Measurements from ENCODE around the gene CEP192.

The CEP192 gene

DNA sequence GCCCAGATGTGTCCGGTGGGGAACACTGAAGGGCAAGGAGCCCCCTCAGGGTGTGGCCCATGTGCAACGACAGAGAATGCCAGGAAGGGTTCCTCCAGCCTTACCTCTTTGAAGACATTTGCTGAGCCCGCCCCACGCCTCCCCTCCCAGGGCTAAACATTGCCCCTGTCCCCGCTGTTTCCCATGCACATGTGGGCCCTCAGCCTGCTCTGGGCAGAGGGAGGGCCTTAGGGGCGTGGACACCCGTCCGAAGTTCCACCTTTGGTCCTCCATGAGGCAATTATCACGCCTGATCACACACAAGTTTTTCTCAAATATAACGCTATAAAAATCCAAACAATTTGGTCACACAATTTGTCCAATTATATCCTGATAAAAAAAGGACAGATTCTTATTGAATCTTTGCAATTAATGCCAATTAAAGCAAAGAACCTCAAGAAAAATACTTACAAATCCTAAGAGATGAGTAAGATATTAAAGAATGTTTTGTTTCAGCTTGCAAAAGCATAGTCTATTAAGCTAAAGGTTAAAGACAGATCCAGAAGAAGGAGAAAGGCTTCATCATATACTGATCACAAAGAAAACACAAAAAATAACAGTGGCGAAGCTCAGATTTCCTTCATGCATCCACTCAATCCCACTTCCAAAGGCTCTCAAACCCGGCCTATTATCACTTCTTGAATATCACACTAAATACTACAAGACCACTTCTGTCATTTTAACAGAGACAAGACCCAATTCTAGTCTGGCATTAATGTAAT is 172.2 kb downstream of the CEP192 start:
- no peak for TF ChIP-seq POLR2AphosphoS5 (IDR thresholded peaks at IDR 0.05; ENCODE audit: low read depth, low read length)
- no peak for TF ChIP-seq POLR2A (IDR thresholded peaks at IDR 0.05; ENCODE audit: low read depth, low read length)
- no peak for TF ChIP-seq TAF1 (IDR thresholded peaks at IDR 0.05; ENCODE audit: borderline replicate concordance, low read depth, low read length)
- FAIRE-seq (no peak), DNase-seq (ENCODE audit: insufficient read length) (no peak)

DNA sequence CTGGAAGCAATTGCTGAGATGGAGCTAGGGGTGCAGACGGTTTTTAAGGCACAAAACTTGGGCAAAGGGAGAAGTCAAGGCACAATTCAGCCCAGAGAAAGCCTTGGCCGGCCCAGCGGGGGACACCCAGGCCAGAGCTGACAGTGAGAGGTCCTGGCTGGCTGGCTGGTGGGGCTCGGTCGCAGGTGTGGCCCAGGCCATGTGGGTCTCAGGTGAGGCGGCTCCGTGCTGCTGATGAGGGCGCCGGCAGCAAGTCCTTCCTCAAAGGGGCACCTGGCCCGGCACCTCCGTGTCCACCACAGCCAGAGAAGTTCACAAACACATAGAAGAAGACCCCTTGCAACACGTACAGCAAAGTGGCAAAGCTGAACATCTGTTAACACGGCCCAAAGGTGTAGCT is 173.2 kb downstream of the CEP192 start:
- FAIRE-seq (no peak), DNase-seq (ENCODE audit: insufficient read length) (no peak)
- TF ChIP-seq TAF1 (IDR thresholded peaks at IDR 0.05; ENCODE audit: borderline replicate concordance, low read depth, low read length) (no peak), POLR2A (IDR thresholded peaks at IDR 0.05; ENCODE audit: low read depth, low read length) (no peak), POLR2AphosphoS5 (IDR thresholded peaks at IDR 0.05; ENCODE audit: low read depth, low read length) (no peak)

DNA sequence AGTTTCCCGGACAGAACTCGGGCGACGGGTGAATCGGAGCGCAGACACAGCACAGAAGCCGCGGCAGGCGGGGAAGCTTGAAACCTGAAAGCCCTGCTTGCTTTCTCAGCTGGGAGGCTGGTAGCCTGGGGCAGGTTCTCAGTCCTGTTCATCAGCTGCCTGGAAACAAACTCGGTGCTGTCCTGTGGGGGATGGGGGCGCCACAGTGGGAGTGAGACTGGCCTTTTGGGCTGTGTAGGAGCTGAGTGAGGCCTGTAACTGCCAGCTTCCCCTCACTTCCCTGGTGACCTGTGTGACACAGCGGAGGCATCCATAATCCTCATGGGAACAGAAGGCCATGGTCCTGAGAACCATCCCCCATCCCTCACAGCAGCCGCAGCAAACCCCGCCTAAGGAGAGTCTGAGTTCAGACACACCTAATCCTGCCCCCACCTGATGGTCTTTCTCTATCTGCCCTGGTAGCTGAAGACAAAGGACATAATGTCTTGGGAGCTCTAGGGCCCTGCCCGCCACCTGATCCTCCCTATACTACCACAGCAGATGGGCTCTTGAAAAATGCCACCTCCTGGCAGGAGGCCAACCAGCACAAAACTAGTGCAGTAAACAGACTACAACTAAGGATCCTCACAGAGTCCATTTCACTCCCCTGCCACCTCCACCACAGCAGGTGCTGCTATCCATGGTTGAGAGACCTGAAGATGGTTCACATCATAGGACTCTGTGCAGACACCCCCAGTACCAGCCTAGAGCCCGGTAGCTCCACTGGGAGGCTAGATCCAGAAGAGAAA is 174.7 kb downstream of the CEP192 start:
- TF ChIP-seq TAF1 (IDR thresholded peaks at IDR 0.05; ENCODE audit: borderline replicate concordance, low read depth, low read length) (no peak), POLR2A (IDR thresholded peaks at IDR 0.05; ENCODE audit: low read depth, low read length) (no peak), POLR2AphosphoS5 (IDR thresholded peaks at IDR 0.05; ENCODE audit: low read depth, low read length) (no peak)
- DNase-seq (ENCODE audit: insufficient read length) (no peak), FAIRE-seq (no peak)

DNA sequence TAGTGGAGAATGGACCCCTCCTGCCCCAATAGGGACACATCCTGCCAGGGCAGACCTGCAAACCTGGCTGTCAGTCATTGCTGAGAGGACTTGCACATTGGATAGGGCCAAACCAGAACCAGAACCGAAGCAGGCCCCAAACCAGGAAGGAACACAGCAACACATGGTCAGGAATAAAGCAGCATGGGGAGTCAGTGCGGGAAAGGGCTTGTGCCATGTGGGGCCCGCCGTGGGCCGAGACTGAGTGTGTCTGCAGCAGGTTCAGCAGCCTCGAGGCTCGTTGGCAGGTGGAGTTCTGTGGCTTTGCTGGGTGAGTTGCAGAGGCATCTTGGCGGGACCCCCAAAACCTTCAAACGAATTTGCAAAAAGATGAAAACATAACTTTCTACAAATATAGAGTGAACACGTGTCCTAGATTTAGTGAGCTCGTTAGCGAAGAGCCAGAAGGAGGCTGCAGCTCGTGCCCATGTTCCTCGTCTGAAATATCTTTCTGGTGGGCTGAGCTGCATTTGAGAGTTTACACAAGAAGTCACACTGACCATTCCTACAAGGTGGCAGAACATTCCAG is 182.5 kb downstream of the CEP192 start:
- TF ChIP-seq TAF1 (IDR thresholded peaks at IDR 0.05; ENCODE audit: borderline replicate concordance, low read depth, low read length), result no peak
- FAIRE-seq, result no peak
- no peak for DNase-seq (ENCODE audit: insufficient read length)
